Prostate gland (tissue), 2 donors: ENCODE results near the gene STARD5. TPM values are rescaled to one million over a fixed set of nuclear protein-coding genes. Genes with fewer than 3 reads are reported as not detected.

Source experiments
- DNase-seq: peaks from one replicate; pipeline ENCODE4 v3.0.0-alpha.2; 2019; ENCODE audit warnings: low spot score
- H3K27ac ChIP-seq, 2 donors: fragments of 200-600 bp; sonication (generic); 2 replicates each; pipeline ENCODE4 v1.5.1; 2017 to 2019
- H3K27me3 ChIP-seq: fragments of 200-600 bp; sonication (generic); replicated peaks from 2 replicates; pipeline ENCODE4 v1.5.1; 2019; ENCODE audit not compliant: insufficient read depth
- H3K36me3 ChIP-seq, 2 donors: fragments of 200-600 bp; sonication (generic); 1 replicate in 1 of 2; 2 replicates in 1 of 2; pipeline versions ENCODE4 v1.5.1 to v1.8.1; 2017 to 2019
- H3K4me1 ChIP-seq: fragments of 200-600 bp; sonication (generic); replicated peaks from 2 replicates; pipeline ENCODE4 v1.5.1; 2019
- H3K4me3 ChIP-seq, 2 donors: fragments of 200-600 bp; sonication (generic); 2 replicates each; pipeline ENCODE4 v1.5.1; 2017 to 2019
- H3K9me3 ChIP-seq: fragments of 200-600 bp; sonication (generic); 2 replicates; pipeline ENCODE4 v1.5.1; 2017
- POLR2A ChIP-seq: fragments of 450-650 bp; IDR thresholded peaks from one replicate; pipeline ENCODE4 v1.6.1; 2016; ENCODE audit warnings: antibody characterized with exemption, mild to moderate bottlenecking
- POLR2AphosphoS5 ChIP-seq: sonication (generic); formaldehyde crosslinking; IDR thresholded peaks from one replicate; pipeline ENCODE4 v1.6.1; 2017; ENCODE audit warnings: antibody characterized with exemption
- WGBS: methylation state at CpG from one replicate; pipeline ENCODE4 v1.1.5; 2018; 5-methylcytosine and 5-hydroxymethylcytosine counted together
- intact Hi-C: fragments of 100-400 bp; cut with DNase I; formaldehyde crosslinking; loops from one replicate; pipeline ENCODE4 v1.14.2; 2022
- total RNA-seq, 2 donors: library from RNA; depleted of rRNA; stranded (reverse); fragments of >200 nt; gene quantifications; one replicate each; pipeline ENCODE4 v1.1.0, GENCODE V29; 2016
- TF ChIP-seq, protein P1 (sequence below), 4 experiments: fragments of 200-600 bp in 2 of 4; fragments of 450-650 bp in 2 of 4; sonication (generic) in 2 of 4; IDR thresholded peaks; 1 replicate in 3 of 4; 2 replicates in 1 of 4; pipeline ENCODE4 v1.5.1; 2016 to 2019; ENCODE audit warnings: antibody characterized with exemption in 4 of 4, mild to moderate bottlenecking in 2 of 4, moderate library complexity in 2 of 4

Gene STARD5
- total RNA-seq, 2 donors from 2014 or later = 19.6 to 23.2 TPM

DNA sequence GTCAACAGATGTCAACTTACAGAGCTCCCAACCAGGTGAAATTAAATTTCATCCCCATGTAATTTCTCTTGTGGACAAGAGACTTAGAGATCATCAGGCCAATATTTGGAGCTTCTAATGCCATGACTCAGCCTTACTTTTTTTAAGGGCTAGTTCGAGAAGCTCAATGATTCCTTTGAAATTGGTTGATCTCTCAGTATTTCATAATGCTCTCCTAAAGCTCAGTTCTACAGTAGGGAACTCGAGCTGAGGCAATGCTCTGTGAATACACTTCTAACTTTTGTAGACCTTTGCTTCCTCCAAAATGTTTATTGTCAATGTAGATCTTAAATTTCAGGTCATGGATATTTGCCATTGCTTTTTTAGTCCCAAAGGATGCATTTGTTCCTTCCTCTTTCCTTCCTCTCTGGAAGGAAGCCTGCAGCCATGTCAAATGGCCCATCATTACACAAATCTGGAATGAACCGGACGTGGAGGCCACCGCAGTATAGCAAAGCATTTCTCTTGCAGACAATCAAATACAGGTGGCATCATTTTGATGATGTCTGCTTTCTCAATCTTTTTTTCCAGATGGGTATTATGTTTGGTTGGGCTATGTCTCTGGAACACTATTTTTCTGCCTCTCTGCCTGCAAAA, 28.3 kb downstream of the STARD5 start:
- 71% methylated on average over 5 of the region's 5 CpGs for WGBS
- intact Hi-C loops = no loop called here
- TF ChIP-seq POLR2A (no peak), POLR2AphosphoS5 (no peak)
- TF ChIP-seq, protein P1, sequence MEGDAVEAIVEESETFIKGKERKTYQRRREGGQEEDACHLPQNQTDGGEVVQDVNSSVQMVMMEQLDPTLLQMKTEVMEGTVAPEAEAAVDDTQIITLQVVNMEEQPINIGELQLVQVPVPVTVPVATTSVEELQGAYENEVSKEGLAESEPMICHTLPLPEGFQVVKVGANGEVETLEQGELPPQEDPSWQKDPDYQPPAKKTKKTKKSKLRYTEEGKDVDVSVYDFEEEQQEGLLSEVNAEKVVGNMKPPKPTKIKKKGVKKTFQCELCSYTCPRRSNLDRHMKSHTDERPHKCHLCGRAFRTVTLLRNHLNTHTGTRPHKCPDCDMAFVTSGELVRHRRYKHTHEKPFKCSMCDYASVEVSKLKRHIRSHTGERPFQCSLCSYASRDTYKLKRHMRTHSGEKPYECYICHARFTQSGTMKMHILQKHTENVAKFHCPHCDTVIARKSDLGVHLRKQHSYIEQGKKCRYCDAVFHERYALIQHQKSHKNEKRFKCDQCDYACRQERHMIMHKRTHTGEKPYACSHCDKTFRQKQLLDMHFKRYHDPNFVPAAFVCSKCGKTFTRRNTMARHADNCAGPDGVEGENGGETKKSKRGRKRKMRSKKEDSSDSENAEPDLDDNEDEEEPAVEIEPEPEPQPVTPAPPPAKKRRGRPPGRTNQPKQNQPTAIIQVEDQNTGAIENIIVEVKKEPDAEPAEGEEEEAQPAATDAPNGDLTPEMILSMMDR (IDR thresholded peaks at IDR 0.05) = no peak
- Histone ChIP-seq H3K4me3 (no peak overlapping the region), H3K27ac (no peak overlapping the region), H3K4me1 (no peaks in the 10 kb centered on the region), H3K36me3 (no peaks in the 10 kb centered on the region), H3K9me3 (no peaks in the 10 kb centered on the region), H3K27me3 (no peaks in the 10 kb centered on the region)
- no peak for DNase-seq

DNA sequence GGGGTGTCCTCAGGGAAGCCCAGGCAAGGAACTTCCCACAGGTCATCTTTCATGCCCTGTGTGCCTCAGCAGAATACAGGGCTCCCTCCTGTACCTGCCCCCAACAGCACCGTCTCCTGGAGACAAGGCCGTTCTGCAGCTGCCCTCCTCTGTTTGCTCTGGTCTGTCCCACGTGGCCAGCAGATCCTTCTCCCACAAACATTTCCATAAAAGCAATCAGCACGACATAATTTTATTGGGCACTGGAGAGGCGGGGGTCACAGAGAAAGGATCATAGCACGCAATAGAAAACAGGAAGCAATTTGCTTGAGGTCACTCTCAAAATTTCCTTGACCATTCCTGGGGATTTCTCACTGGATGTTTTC, 29.4 kb downstream of the STARD5 start:
- DNase-seq = no peak
- Histone ChIP-seq H3K4me3 (no peak overlapping the region), H3K27ac (no peak overlapping the region), H3K36me3 (no peaks in the 10 kb centered on the region), H3K9me3 (no peaks in the 10 kb centered on the region), H3K4me1 (no peaks in the 10 kb centered on the region), H3K27me3 (no peaks in the 10 kb centered on the region)
- intact Hi-C loops = no loop called here
- no peak for TF ChIP-seq POLR2A
- TF ChIP-seq, protein P1 (IDR thresholded peaks at IDR 0.05) = no peak
- WGBS = 47% methylated on average over 6 of the region's 6 CpGs

DNA sequence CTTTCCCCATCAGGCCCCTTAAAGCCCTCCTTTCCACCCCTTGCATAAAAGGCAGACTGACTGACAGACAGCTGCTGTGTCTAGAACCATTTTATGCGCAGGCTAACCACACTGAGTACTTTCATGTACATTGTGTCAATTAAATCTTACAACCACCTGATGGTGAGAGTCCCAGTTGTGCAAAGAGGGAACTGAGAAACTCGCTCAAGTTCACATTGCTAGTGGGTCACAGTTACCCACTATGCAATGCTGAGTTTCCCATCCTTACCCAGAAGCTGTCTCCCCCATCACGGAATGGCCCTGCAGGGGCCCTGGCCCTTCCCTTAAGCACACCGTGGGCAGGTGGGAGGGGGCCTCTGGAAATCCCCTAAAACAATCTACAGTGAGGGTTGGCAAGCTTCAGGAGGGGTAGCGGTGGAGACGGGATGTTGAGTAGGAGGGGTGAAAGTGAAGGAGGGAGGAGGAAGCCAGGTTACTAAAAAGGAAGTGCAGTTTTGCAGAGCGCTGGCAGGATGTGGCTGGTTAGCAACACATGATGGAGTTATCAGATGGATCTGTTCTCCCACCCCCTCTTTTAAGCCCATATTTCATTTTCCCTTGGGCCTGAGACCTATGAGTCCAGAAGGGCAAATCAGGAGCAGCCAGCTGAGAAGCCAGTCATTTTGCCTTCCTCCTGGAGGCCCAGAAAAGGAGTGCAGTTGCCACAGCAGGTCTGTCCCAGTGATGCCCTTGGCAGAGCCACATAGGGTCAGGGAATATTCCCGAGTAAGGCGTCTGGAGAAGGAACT, 30.0 kb downstream of the STARD5 start:
- no peak overlapping the region for H3K27ac ChIP-seq
- H3K27me3 ChIP-seq = no peaks in the 10 kb centered on the region
- intact Hi-C loops = no loop called here
- H3K4me1 ChIP-seq = no peaks in the 10 kb centered on the region
- no peaks in the 10 kb centered on the region for H3K36me3 ChIP-seq
- 62% methylated on average over 9 of the region's 9 CpGs for WGBS
- TF ChIP-seq, protein P1 (IDR thresholded peaks at IDR 0.05) = no peak
- TF ChIP-seq POLR2AphosphoS5 (no peak), POLR2A (no peak)
- H3K9me3 ChIP-seq = no peaks in the 10 kb centered on the region
- no peak overlapping the region for H3K4me3 ChIP-seq
- DNase-seq = no peak

DNA sequence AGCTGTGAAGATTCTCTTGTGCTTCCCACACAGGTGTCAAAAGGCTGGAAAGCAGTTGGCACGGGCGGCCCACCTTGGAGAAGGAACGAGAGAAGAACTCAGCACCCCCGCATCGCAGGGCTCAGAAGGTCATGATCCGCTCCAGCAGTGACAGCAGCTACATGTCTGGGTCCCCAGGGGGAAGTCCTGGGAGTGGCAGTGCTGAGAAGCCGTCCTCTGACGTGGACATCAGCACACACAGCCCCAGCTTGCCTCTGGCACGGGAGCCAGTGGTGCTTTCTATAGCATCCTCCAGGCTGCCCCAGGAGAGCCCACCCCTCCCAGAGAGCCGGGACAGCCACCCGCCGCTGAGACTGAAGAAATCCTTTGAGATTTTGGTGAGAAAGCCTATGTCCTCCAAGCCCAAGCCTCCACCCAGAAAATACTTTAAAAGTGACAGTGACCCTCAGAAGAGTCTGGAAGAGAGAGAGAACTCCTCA, 31.4 kb downstream of the STARD5 start:
- Histone ChIP-seq H3K4me1 (no peaks in the 10 kb centered on the region), H3K4me3 (no peak overlapping the region), H3K36me3 (no peaks in the 10 kb centered on the region), H3K27me3 (no peaks in the 10 kb centered on the region), H3K9me3 (no peaks in the 10 kb centered on the region), H3K27ac (no peak overlapping the region)
- WGBS = 85% methylated on average over 12 of the region's 12 CpGs
- intact Hi-C loops = no loop called here
- no peak for DNase-seq
- TF ChIP-seq, protein P1 (IDR thresholded peaks at IDR 0.05) = no peak
- TF ChIP-seq POLR2AphosphoS5 = no peak
- TF ChIP-seq POLR2A = no peak
